ENCODE measurements around the gene CEP41.

CEP41 gene, protein sequence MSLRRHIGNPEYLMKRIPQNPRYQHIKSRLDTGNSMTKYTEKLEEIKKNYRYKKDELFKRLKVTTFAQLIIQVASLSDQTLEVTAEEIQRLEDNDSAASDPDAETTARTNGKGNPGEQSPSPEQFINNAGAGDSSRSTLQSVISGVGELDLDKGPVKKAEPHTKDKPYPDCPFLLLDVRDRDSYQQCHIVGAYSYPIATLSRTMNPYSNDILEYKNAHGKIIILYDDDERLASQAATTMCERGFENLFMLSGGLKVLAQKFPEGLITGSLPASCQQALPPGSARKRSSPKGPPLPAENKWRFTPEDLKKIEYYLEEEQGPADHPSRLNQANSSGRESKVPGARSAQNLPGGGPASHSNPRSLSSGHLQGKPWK

DNA sequence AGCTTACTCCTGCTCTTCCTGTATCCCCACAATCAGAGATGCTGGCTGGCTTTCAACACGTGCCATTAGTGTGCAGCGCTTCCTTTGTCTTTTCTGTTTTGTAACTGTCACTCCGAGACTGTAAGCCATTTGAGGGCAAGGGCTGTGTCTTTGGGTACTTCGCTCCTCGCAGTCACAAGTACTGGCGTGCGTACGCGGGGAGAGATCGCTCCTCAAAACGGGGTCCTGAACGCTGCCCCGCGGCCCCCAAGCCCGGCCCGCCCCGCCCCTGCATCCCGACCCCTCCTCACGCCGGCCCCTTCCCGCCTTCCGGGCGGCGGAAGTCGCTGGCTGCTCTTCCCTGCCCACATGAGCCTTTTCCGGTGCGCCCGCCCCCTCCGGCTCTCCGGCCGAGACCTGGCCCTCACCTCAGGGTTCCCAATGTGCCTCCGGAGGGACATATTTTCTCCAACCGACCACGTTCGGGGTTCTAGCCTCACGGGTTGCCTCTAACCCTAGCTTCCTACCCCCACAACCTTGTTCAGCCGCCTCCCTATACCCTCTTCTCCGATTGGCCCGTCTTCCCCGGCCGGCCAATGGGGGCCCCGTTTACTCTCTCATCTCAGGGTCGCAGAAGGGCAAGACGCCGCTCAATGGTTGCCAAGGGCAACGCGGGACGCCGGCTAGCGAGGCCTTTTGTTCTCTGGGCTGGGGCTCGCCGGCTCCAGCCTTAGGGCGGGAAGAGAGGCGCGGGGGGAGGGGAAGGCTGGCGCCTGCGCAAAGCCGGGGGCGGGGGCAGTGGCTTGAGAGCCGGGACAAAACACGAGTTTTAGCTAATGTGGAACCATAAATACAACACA, at the start of gene CEP41:
CEP41 (minus strand) TSS at position 490 of the 839 bp plus-strand sequence; CDS start at position 440, 50 bp downstream.
- DNase-seq, result peak; percentile 98

DNA sequence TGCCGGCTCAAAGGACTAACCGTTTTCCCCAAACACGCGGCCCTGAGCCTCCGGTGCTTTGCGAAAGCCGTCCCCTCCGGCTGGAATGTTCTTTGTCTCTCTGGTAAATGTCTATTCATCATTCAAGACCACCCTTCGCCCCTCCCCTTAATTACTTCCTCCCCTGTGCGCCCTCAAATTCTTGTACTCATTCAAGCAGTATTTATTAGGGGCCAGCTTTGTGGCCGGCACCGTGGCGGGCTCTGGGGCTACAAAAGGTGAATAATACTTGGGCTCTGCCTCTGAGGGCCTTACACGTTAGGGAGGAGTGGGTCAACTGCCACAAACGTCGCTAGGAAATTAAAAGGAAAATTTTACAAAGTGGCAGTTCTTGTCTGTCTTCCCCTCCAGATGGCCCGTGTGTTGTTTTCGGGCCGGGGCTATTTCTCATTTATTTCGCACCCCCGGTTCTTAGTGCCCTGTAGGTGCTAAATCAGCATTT, 49.5 kb upstream of the CEP41 start:
- no peak for DNase-seq

DNA sequence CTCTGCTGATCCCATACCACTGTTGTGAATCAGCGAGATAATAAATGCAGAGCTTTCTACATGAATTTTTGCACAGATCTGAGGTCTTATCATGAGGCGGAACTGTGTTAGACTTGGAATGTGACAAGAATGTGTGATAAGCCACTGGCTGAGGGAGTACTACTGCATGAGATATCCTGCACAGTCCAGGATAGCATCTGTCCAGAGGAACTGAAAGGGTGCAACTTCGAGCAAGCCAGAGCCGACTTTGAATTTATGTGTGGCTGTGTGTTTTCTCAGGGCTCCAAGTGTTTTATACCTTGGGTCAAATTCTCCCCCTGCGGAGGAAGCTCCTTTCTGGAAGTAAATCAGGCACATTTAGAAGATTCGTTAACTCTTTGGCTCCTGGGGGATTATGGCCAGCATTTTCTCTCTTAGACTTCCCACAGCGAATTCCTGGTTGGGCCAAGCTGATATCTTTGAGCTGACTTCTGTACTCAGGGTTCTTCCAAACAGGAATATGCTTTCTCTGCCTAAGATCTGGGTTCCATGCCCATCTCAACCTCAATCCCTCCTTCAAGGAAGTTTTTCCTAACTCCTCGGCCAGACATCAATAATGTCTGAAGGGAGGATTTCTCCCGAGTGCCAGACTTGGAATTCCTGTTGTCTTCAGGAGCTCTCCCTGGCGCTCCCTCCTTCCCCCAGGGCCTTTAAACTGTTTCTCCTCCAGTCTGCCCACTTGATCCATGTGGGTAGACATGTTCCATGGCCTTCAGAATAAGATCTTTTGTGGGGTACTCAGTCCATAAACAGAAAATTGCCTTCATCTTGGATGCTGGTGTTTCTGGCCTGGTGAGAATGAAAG, 48.5 kb upstream of the CEP41 start:
- no peak for DNase-seq

DNA sequence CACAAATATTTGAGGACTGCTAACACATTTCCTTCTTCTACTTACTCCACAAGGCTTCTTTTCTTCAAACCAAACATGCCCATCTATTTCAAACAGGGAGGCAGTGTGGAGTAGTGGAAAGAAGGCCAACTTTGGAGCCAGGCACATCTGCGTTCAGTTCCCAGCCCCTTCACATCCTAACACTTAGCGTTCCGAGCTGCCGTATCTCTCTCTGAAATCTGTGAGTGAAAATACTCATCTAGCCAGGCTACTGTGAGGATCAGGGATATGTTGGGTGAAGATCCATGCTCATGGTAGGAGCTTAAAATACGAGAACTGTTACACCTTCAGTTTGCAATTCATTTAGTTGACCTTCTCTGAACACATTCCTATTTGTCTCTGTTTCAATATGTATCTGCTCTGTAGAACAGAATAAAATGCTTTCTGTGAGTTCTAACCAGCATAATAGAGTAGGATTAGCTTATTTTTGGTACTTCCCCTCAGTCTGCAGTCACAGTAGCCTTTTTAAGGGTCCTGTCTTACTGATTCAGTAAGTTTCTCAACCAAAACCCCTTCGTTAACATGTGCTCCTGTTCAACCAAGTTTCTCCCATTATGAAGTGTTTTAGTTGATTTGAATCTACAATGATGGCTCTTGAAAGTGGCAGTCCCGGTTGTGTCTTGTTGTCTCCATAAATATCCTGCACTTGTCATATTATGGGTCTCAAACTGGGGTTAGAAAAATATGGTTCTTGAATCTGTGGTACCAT, 47.8 kb upstream of the CEP41 start:
- DNase-seq, result no peak

DNA sequence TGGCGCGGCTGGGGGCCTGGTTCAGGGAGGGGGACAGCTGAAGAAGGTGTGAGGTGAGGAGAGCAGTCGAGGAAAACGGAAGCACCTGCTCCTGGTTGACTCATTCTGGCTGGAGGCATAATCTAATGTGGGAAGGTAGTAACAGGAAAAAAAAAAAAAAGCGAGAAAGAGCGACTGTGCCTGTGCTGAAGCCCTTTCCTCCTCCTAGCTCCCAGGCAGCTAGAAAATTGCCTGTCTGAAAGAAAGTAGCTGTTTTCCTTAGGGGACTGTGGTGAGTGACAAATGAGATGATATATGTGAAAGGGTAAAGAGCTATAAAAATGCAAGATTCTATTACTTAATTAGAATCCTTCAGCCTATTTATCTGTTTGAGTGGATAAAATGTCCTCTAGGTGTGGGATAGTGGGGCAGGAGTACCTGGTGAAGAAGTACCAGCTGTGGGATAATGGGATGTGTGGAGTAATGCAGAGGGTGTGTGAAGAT, 46.2 kb upstream of the CEP41 start:
- DNase-seq, result no peak

DNA sequence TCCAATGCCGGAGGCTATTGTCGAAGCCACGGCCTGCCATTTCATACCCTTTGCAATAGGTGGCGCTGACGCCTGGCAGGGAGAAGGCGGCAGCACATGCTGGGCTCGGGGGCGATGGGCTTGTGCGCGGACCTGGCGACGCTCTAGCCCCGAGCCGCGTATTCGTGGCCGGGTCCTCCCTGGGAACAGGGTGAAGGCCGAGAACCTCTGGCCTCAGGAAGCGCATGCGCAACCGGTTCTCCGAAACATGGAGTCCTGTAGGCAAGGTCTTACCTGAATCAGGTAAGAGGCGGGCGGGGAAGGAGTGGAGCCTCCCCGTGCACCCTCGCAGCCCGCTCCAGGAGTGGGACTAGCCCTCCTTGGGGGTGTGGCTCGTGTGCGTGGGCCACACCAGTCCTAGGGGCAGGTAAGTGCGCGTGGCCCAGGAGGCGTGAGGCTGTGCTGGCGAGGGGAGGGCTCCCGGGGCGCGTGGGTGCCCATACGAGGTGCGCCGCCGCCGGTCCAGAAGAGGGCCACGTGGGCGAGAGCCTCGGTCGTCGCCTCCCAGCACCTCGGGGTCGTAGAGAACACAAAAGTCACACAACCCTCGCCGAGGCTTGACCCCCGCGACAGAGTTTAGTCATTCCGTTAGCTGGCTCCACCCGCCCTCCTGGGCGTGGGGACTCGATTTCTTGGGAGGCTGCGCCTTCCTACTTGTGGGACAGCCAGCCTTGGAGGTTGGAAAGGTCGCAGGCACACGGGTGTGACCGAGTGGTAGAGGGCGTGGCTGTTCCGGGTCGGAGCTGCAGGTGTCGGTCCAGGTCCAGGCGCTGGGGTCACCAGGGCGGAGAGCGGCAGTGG, 45.5 kb upstream of the CEP41 start:
- peak; percentile 91 for DNase-seq

DNA sequence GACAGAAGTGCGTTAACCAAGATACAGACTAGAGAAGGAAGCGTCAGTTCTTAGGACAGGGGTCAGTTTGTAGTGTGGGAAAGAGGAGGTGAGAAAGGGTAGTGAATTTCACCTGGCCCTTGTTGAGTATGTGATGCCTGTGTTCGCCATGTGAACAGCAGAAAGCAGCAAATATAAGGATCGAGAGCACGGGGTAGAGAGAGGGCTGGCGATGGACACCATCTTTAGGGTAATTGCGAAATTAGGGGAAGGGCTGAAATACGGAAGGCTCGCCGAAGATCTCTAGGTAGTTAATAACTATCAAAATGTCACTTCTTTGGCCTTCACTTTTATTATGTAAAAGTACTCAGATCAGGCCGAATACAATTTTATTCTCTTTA, 44.9 kb upstream of the CEP41 start:
- no peak for DNase-seq

DNA sequence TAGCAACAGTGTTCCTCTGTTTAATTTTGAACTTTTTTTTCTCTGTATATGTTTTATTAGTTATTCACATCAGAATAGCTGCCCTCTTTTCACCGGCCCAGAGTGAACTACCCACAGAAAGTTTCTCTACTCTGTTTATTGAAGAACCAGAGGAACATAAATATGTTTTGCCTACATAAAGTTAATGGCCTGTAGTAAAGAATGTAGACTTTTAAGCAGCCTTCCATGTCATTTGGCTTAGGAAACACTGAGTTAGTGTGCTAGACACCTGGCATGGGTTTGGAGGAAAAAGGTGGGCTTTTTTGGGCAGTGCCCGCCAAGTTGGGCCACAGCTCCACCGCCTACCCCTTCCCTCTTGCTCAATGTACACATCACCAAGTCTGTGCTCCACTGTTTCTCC, 42.2 kb upstream of the CEP41 start:
- no peak for DNase-seq

DNA sequence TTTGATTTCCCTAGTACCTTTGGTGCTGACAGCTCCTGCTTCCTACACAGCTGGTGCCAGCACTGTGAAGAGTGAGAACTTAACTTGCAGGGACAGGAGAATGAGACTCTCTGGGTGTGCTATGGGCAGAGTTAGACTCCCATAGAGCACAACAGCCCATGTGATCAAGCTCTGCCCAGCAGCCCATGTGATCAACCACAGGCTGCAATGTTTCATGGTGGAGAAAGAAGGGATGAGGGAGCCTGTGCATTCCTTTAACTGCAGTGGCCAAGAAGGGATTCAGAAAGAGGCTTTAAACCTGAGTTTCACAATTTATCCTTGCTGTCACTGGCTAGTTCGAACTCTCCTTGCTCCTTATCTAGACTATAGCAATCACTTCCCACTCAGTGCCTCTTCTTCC, 41.1 kb upstream of the CEP41 start:
- no peak for DNase-seq

DNA sequence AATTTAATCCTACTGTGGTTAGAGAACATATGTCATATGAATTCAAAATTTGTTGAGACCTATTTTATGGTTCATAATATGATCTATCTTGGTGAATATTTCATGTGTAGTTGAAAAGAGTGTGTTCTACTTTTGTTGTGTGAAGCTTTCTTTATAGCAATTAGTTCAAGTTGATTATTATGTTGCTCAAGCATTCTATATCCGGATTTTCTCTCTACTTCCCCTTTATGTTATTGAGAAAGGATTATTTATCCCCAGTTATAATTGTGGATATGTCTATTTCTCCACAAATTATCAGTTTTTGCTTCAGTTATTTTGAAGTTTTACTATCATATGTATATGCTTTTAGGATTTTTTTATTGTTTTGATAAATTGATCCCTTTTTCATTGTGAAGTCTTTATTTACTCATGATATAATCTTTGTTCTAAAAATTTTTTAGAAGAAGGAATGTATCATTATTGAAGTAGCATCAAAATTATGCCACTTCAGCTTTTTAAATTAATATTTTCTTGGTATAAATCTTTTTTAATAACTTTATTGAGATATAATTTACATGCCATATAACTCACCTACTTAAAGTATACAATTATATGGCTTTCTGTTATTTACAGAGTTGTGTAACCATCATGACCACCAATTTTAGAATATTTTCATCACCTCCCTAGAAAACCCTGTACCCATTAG, 39.0 kb upstream of the CEP41 start:
- DNase-seq, result no peak

DNA sequence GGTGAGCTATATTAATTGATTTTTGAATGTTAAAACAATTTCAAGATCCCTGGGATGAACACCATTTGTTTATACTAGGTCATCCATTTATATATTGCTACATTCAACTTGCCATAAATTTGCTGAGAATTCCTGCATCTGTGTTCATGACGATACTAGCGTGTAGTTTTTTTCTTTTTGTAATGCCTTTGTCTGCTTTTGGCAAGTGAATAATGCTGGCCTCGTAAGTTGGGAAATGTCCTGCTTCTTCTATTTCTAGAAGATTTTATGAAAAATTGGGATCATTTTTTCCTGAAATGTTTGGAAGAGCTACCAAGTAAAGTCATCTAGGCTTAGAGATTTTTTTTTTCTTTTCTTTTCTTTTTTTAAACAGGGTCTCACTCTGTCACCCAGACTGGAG, 38.2 kb upstream of the CEP41 start:
- no peak for DNase-seq

DNA sequence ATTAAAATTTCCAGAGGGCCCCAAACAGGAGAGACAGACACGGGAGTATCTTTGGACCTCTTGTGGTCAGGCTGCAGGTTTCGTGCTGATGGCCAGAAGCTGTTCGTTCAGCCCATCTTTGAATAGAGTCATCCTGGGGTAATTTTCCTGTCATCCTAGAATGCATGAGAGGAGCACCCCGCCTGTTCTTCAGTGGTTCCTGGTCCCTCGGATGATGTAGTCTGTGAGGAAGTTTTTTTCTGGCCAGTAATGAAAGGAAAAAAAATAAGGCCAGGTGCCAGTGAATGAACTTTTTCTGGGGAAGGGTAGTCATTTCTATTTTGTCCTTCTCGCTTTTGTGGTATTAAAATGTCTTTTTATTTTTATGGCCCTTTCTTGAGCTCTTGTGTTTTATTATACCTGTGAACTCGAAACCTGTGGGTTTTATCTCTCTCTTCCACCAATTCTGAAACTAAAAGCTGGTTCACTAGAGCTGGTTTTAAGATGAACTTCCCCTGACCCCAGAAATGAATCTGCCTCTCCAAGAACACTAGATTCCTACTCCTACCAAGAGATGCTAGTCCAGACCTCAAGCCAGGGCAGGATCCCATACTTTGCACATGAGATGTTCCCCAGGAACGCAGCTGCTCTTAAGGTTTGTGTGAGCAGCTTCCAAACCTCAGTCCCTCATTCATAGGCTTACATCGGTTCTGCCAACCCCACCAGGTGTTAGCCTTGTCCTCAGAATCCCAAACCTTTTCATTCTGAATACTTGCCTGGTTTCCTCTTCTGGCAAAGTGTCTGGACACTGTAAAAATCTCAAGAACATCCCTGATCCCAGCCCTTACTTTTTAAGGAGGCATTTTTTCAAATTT, 35.7 kb upstream of the CEP41 start:
- no peak for DNase-seq

DNA sequence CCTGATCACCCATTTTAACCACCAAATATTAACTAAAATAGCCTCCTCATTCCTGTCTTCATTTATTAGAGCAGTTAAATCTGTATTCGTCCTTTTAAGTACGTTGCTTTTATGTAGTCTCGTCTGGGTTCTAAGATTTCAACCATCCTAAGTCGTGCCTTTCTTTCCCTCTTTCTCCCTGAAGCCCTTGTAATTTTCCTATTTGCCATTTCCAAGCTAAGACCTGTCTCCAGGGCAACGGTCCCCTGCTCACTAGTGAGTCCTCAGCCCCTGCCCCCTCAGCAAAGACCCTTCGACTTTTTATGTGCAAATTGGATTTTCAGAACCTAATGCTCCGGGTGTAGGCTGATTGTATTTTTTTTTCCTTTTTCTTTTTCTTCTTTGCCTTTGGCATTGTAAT, 35.0 kb upstream of the CEP41 start:
- DNase-seq, result no peak

DNA sequence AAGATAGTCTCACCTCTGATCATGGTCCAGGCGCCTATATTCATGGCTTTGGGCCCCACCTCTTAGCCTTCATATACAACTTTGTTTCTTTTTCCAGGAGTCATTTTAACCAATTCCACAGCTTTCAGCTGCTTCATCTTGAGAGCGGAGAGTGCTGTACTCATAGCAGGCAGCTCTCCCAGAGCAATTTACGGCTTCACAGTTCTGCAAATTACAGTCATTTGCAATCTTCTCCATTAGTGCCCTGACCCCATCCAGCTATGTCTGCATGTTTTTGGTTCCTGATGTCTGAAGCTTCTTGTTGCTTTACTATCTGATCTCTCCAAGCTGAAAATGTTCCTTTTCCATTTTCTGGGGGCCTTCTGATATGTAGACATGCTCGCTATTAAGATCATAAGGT, 33.1 kb upstream of the CEP41 start:
- no peak for DNase-seq

DNA sequence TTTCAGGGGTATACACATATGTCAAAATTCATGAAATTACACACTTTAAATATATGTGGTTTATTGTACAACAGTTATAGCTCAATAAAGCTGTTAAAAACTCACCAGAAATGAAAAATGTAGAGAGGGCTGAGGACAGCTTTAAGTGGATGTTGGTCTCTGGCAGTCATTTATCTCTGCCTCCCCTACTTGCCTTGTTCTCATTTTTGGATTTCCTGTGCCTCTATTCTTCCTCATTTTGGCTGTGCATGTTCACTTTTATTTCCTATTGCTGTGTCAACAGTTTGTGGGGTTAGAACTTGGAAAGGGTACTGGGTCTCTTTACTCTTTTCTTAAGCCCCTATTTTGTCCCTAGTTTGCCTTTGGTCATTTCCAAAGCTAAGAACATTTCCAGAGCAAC, 32.5 kb upstream of the CEP41 start:
- no peak for DNase-seq

DNA sequence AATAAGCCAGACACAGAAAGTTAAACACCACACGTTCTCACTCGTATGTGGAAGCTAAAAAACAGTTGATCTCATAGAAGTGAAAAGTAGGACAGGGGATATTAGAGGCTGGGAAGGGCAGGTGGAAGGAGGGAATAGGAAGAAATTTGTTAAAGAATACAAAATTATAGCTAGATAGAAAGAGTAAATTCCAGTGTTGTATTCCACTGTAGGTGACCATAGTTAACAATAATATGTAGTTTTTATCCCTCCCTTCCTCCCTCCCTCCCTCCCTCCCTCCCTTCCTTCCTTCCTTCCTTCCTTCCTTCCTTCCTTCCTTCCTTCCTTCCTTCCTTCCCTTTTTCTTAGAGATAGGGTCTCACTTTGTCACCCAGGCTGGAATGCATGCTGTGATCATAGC, 31.2 kb upstream of the CEP41 start:
- no peak for DNase-seq

DNA sequence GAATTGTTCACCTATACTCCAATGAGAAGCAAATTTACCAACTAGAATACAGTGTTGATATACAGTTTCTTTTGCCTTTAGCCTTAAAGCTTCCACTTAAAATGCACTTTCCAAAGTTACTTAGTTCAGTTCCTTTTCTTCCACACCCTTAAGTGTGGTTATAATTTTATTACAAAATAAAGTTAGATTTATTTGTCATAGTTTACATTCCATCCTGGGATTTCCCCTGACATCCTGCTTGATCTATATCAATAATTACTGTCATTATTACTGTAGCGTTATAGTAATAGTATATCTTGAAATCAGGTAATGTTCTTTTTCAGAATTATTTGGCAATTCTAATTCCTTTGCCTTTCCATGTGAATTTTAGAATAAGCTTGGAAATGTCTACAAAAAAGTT, 27.8 kb upstream of the CEP41 start:
- no peak for DNase-seq

DNA sequence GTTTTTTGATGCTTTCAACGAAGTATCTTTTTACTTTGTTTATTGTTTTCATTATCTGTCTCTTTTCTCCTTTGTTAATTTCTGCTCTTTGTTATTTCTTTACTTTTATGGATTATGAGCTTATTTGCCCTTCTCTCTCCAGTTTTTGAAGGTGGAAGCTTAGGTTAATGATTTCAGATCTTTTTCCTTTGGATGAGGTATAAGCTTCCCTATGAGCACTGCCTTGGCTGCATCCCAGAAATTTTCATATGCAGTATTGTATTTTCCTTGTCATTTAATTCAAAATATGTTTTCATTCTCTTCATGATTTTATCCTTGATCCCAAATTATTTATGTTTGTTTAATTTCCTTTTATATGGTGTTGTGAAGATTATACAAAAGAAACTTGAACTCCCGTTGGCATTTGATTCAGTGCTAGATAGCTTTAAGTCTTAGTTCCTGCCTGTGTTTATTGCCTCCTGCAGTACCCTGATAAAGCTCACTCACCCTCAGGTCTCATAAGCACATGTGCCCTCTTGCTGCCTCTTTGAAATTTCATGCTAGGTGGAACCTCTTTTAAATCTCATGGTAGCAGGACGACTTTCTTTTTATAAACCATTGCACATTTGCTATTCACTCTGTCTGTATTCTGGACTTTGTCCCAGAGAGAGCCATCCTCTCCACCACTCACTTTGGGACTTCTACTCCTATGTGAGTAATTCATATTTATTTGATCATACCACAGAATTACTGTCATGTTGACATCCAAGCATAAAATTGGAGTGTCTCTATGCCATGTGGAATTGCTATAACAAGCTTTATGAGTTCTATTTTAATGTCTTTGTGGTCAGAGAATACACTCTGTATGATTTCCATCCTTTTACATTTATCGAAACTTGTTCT, 23.0 kb upstream of the CEP41 start:
- no peak for DNase-seq

DNA sequence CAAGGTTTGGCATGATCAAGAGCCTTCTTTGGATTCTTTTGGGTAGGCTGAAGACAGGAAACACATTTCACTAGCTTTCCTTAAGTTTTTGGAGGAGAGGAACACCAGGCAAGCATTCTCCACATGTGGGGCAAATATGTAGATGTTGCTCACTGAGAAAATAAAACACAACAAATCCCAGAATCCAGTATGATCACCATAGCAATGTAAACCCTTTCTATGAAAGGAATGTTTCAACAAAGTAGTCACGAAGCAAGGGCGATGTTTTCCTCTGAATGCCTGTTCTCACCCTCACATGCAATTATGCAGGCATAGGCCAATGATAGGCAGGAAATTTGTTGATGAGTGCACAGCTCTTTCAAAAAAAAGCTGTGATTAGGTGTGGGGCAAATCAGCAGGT, 20.5 kb upstream of the CEP41 start:
- DNase-seq, result no peak
